HG03108 (cell line): ENCODE data around the gene DIAPH2.

Source experiments
- ATAC-seq: cut with Tn5 transposase; IDR thresholded peaks from one replicate; pipeline ENCODE4 v1.9.1; 2021; ENCODE audit warnings: moderate library complexity; ENCODE audit not compliant: unreplicated experiment

The DIAPH2 gene

GRCh38 chrX:97529536-97530200 is 845.0 kb downstream of the DIAPH2 start:
- ATAC-seq = no peak

GRCh38 chrX:97531825-97532224 is 847.2 kb downstream of the DIAPH2 start:
- ATAC-seq = no peak

- no peak for ATAC-seq
Measured at GRCh38 chrX:97538745-97539144, 854.1 kb downstream of the DIAPH2 start.

DNA sequence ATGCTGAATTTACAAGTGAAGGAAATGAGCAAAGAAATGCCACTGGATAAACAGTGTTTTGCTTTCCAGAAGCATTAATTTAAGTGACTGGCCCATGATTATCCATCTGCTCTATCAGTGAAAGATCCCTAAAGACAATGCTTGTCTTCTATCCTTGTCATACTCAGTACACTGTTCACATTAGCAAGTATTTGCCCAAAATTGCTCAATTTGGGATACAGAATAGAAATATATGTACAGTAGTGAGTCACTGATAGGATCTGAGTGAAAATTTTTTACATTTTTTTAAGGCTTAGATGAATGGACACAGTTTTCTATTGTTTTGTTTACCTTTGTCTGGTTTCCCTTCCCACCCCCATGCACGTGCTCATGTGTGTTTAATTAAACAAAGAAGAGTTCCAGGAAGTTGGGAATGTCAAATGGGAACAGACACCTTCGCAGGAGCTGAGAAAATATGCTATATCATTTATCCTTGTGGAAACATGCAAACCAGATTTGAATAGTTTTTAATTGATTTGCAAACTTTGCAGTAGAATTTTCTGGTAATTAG is 855.4 kb downstream of the DIAPH2 start:
- no peak for ATAC-seq

GRCh38 chrX:97547877-97548578 is 863.4 kb downstream of the DIAPH2 start:
- ATAC-seq = no peak

- ATAC-seq = no peak
Measured at GRCh38 chrX:97551821-97552220, 867.2 kb downstream of the DIAPH2 start.

GRCh38 chrX:97553833-97554232 is 869.2 kb downstream of the DIAPH2 start:
- no peak for ATAC-seq

GRCh38 chrX:97556359-97556758 is 871.7 kb downstream of the DIAPH2 start:
- ATAC-seq = no peak

- peak; percentile 99 for ATAC-seq
Measured at GRCh38 chrX:97563531-97564133, 879.0 kb downstream of the DIAPH2 start.

- ATAC-seq = no peak
Measured at GRCh38 chrX:97564496-97564895, 879.9 kb downstream of the DIAPH2 start.

DNA sequence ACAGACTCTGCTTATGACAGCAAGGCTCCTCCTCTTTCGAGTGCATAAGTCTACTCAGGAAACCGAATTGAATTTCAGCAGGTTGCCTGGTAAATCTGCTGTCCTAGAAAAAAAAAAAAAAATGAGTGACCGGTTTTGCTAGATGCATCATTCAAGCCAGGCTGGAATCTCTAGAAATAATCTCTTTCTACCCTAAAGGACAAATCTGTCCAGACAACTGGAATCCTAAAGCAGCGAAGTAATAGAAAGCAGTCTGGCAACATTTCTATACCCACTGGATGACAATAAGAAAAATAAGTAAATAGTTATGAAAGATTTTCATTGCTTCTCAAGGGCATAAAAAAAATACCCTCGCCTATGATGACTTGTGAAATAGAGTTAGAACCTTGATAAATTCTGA is 902.5 kb downstream of the DIAPH2 start:
- ATAC-seq = no peak

GRCh38 chrX:97594646-97595224 is 910.1 kb downstream of the DIAPH2 start:
- no peak for ATAC-seq

GRCh38 chrX:97597954-97598353 is 913.3 kb downstream of the DIAPH2 start:
- ATAC-seq = no peak

DNA sequence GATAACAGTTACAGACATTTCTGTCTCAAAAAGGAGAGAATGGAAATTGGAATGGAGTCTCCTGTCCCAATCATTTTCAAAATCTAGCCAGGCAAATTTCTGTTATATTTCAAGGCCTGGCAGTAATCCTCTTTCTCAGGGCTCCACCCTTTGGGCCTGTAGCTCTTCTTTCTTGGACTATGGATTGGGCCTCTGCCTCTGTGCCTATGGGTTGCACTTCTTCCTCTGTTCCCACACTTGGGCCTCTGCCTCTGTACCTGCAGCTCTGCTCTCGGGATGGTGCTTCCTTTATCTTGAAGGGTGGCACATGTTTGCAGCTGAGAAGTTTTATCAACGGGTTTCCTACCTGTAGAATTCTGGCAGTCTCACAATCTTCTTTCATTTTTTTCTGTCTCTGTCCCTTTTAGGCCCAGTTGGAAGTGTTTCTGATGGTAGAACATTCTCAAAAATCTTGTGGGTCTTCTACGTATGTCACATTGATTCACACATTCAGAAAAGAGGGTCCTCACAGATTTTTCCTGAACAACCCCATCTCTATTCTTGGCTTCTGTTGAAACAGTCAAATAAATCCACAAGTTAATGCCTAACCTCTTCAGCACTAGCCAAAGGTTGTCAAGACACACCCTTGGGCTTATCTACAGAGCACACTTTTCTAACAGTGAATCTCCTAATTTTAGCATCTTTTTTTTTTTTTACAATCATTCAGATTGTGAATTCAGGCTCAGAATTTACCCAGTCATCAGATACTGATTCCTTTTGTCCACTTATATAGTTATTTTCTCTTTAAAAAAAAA is 918.0 kb downstream of the DIAPH2 start:
- ATAC-seq = no peak

DNA sequence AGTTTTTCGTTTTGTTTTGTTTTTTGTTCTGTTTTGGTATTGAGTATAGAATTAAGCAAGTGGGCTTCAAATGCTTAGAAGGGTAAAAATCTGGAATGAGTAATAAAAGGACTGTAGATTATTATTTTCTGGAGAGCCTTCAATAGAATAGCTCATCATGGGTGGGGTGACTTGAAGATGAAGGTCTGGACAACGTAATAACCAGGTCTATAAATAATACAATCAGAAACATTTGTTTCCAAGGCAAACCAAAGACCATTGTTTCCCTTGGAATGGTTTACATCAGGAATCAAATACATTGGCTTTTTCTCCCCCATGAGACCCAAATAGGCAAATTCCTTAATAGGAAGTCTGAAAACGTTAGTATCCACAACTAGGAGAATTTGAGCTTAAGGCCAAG is 920.6 kb downstream of the DIAPH2 start:
- ATAC-seq = no peak

DNA sequence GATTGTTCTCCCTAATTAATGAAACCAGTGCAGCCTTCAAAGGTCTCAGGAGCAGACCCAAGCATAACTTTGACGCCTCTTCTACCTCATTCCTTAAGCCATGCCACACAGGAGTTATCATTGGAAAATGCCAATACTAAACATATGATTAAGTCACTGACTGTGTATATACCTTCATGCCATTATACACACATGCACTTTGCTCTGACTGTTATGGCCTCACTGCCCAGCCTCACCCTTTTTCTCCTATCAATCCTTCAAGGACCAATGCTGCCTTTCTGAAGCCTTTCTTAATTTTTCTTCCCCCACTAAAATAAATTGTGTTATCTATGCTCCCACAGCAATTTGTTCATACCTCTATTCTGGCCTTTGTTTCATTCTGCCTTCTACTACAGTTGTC is 924.7 kb downstream of the DIAPH2 start:
- ATAC-seq = no peak

GRCh38 chrX:97609938-97610337 is 925.3 kb downstream of the DIAPH2 start:
- ATAC-seq = no peak

DNA sequence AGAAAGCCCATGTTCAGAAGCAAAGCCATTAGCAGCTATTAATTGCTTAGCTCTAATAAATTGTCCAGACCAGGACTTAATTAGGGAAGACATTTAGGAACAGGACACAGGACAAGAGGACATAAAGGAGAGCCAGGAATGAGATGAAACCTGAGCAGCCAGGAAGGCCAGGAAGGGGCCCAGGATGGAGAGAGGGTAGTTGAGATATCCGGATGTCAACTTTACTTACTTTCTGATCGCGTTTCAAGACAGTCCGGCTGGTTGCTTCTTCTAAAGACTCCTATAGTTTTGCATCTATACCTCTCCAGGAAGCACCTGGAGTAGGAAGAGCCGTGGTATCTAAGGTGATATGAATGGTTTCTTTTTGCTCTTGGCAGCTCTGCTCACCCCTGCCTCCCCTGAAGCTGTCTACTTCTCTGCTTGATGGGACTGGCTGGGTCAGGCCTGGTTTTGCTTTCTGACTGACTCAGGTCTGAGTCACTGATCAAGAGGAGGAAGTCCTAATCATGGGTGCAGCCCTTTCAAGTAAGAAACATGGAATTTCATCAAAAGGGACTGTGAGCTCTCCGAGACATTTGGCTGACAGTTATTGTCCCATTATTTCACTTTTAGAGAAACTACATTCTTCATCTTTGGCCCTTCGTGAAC is 932.4 kb downstream of the DIAPH2 start:
- ATAC-seq = peak; percentile 97

DNA sequence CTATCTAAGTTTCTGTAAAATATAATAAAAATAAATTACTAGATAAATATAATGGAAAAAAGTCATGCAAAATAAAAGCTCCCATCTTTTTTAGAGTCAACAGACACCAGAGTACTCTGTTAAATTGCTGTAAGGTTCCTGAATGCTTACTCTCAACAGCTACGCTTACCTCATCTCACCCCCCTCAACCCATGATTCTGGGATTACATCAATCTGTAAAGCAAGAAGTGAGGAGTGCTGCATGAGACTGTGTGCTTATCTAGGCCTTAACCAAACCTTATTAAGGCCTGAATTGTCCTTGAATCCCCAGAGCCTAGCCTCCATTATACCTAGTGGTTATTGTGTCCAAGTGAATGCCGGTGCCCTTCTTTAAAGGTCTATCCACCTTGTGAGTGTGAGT is 934.9 kb downstream of the DIAPH2 start:
- ATAC-seq = no peak

DNA sequence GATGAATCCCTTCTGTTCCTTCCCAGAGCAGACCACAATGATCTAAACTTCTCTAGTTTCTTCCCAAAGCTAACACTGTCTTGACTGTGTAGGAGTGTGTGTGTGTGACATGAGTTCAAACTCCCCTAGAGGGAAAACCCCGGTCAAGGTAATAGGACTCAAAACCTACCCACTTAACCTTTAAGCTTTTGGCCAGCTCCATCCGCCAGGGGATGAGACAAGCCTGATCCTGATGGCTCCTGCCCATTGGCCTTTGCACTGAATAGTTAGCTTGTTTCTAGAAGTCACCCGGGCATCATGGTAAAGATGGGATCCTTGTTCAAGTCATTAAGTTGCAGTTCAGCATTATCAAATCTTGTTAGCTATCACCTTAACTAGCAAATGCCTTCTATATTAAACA is 937.5 kb downstream of the DIAPH2 start:
- no peak for ATAC-seq
